ENCODE results near the gene ARMS2. TPM values are rescaled to one million over a fixed set of nuclear protein-coding genes. Genes with fewer than 3 reads are reported as not detected.

The ARMS2 gene
- total and polyA plus RNA-seq, 2 of the 13 experiments (the other 11 are each of a cell fraction or from before 2014, with no cell fraction given): not detected

GRCh38 chr10:122441961-122442360, 12.5 kb upstream of the ARMS2 start:
- DNase-seq (ENCODE audit: low spot score) (peak; percentile 16), FAIRE-seq (no peak), ATAC-seq (peak; percentile 67)
- no peaks in the 10 kb centered on the region for H3K79me2 ChIP-seq (ENCODE audit: insufficient read depth, low read length)
- TF ChIP-seq HNRNPUL1 (IDR thresholded peaks at IDR 0.05; ENCODE audit: low read depth, low read length): no peak
- no peak for TF ChIP-seq ZIK1 (CRISPR knock-in tag; IDR thresholded peaks at IDR 0.05; ENCODE audit: borderline replicate concordance, low read depth)
- TF ChIP-seq ELF3 (CRISPR knock-in tag; IDR thresholded peaks at IDR 0.05): no peak
- no peak for TF ChIP-seq NR2F1 (CRISPR knock-in tag; IDR thresholded peaks at IDR 0.05)
- no peak for TF ChIP-seq EED (CRISPR knock-in tag; IDR thresholded peaks at IDR 0.05)
- TF ChIP-seq ZNF790 (CRISPR knock-in tag; IDR thresholded peaks at IDR 0.05; ENCODE audit: borderline replicate concordance): no peak
- TF ChIP-seq, protein P1, sequence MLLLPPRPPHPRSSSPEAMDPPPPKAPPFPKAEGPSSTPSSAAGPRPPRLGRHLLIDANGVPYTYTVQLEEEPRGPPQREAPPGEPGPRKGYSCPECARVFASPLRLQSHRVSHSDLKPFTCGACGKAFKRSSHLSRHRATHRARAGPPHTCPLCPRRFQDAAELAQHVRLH (CRISPR knock-in tag; IDR thresholded peaks at IDR 0.05; ENCODE audit: borderline replicate concordance, low read depth): no peak
- no peak for TF ChIP-seq ZNF7 (CRISPR knock-in tag; IDR thresholded peaks at IDR 0.05)
- TF ChIP-seq FOSL2 (CRISPR knock-in tag; IDR thresholded peaks at IDR 0.05): peak; percentile 64; the same call in 1 of the 2 replicates
- no TSS peak for BruUV-seq (replicated peaks)
- no peak overlapping the region for H3K9ac ChIP-seq (ENCODE audit: insufficient read depth, low read depth, low read length)
- no peak overlapping the region for H3K4me3 ChIP-seq (replicated peaks in 1 of 3; ENCODE audit: insufficient read depth in 1 of 3, low read depth in 2 of 3, low read length in 3 of 3)
- H3K4me1 ChIP-seq (ENCODE audit: insufficient read depth, low read length): peaks cover 13% of the 10 kb centered on the region
- in situ Hi-C loops (cut with HindIII; ENCODE audit: extremely low pct_ligation_motif_present, low pct_unique_long_range_greater_than_20kb): no loop called here
- ChIA-PET POLR2A (no interaction called here), CTCF (ENCODE audit: low intra/inter-chr PET ratio, low total read pairs) (no interaction called here)
- no peaks in the 10 kb centered on the region for H3K27me3 ChIP-seq (ENCODE audit: control insufficient read depth in 1 of 2, insufficient read depth in 2 of 2, low read length in 2 of 2)
- WGBS (ENCODE audit: low lambda C conversion rate): 8% methylated on average over 7 of the region's 7 CpGs
- H2AFZ ChIP-seq (ENCODE audit: low read length): no peak overlapping the region
- intact Hi-C loops (cut with micrococcal nuclease; ENCODE audit: unreplicated experiment): loop anchor here (10.0 kb wide), 1 partner anchor 123 kb away; the partner anchor contains the start of gene DMBT1
- H3K4me2 ChIP-seq (ENCODE audit: low read depth, low read length): no peak overlapping the region
- H3K36me3 ChIP-seq (replicated peaks in 1 of 2; ENCODE audit: control insufficient read depth in 1 of 2, insufficient read depth in 2 of 2, low read length in 2 of 2): no peaks in the 10 kb centered on the region
- H3K9me3 ChIP-seq (ENCODE audit: low read length): no peaks in the 10 kb centered on the region
- H3K27ac ChIP-seq (ENCODE audit: extremely low read length, insufficient read depth, low read length): no peak overlapping the region
- H4K20me1 ChIP-seq (ENCODE audit: insufficient read depth, low read length): no peaks in the 10 kb centered on the region

- no peak for FAIRE-seq
- TF ChIP-seq MZF1 (CRISPR knock-in tag; IDR thresholded peaks at IDR 0.05; ENCODE audit: borderline replicate concordance): no peak
- TF ChIP-seq, protein P2, sequence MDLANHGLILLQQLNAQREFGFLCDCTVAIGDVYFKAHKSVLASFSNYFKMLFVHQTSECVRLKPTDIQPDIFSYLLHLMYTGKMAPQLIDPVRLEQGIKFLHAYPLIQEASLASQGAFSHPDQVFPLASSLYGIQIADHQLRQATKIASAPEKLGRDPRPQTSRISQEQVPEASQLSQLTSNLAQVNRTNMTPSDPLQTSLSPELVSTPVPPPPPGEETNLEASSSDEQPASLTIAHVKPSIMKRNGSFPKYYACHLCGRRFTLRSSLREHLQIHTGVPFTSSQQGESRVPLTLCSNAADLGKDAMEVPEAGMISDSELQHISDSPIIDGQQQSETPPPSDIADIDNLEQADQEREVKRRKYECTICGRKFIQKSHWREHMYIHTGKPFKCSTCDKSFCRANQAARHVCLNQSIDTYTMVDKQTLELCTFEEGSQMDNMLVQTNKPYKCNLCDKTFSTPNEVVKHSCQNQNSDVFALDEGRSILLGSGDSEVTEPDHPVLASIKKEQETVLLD (CRISPR knock-in tag; IDR thresholded peaks at IDR 0.05; ENCODE audit: low read depth): no peak
- TF ChIP-seq ZNF644 (CRISPR knock-in tag; IDR thresholded peaks at IDR 0.05; ENCODE audit: low read depth): no peak
- no peak for TF ChIP-seq MXD1 (CRISPR knock-in tag; IDR thresholded peaks at IDR 0.05)
- no peak for TF ChIP-seq TBP (CRISPR knock-in tag; IDR thresholded peaks at IDR 0.05)
- TF ChIP-seq ZNF484 (CRISPR knock-in tag; IDR thresholded peaks at IDR 0.05; ENCODE audit: borderline replicate concordance, low read depth): no peak
- no peak for TF ChIP-seq TCF7L2 (IDR thresholded peaks at IDR 0.05; ENCODE audit: low read depth, low read length)
- no peak for TF ChIP-seq ZZZ3 (CRISPR knock-in tag; IDR thresholded peaks at IDR 0.05; ENCODE audit: borderline replicate concordance)
These were observed 9.0 kb upstream of the ARMS2 start for GRCh38 chr10:122445469-122445868.

More at GRCh38 chr10:122445469-122445868, 9.0 kb upstream of the ARMS2 start:
- no peak overlapping the region for H3K9ac ChIP-seq (ENCODE audit: insufficient read depth, low read depth, low read length)
- no peak for ATAC-seq
- H3K27ac ChIP-seq (ENCODE audit: extremely low read length, insufficient read depth, low read length): no peak overlapping the region
- H3K36me3 ChIP-seq (replicated peaks in 1 of 2; ENCODE audit: control insufficient read depth in 1 of 2, insufficient read depth in 2 of 2, low read length in 2 of 2): no peaks in the 10 kb centered on the region
- ChIA-PET CTCF (ENCODE audit: low intra/inter-chr PET ratio, low total read pairs) (no interaction called here), POLR2A (no interaction called here)
- intact Hi-C loops (cut with micrococcal nuclease; ENCODE audit: unreplicated experiment): loop anchor here (10.0 kb wide), 1 partner anchor 119 kb away; the partner anchor contains the start of gene DMBT1
- in situ Hi-C loops (cut with HindIII; ENCODE audit: extremely low pct_ligation_motif_present, low pct_unique_long_range_greater_than_20kb): no loop called here
- H3K27me3 ChIP-seq (ENCODE audit: control insufficient read depth in 1 of 2, insufficient read depth in 2 of 2, low read length in 2 of 2): peaks cover 0 to 20% of the 10 kb centered on the region in 2 experiments; a peak in 3 of 5 replicates
- H4K20me1 ChIP-seq (ENCODE audit: insufficient read depth, low read length): no peaks in the 10 kb centered on the region
- H3K9me3 ChIP-seq (ENCODE audit: low read length): no peaks in the 10 kb centered on the region
- no peak overlapping the region for H2AFZ ChIP-seq (ENCODE audit: low read length)
- 0% methylated on average over 1 of the region's 1 CpG for WGBS (ENCODE audit: low lambda C conversion rate)
- no peak overlapping the region for H3K4me2 ChIP-seq (ENCODE audit: low read depth, low read length)
- no peak for DNase-seq (ENCODE audit: low spot score)
- no TSS peak for BruUV-seq (replicated peaks)
- no peaks in the 10 kb centered on the region for H3K79me2 ChIP-seq (ENCODE audit: insufficient read depth, low read length)
- no peak overlapping the region for H3K4me3 ChIP-seq (replicated peaks in 1 of 3; ENCODE audit: insufficient read depth in 1 of 3, low read depth in 2 of 3, low read length in 3 of 3)
- peaks cover 13% of the 10 kb centered on the region for H3K4me1 ChIP-seq (ENCODE audit: insufficient read depth, low read length)

Measured in HepG2 (cell line).